GM12875 (cell line): ENCODE results near the gene RPL23.

ENCODE experiments used
- H3K4me3 ChIP-seq: one replicate; pipeline ENCODE4 v1.5.1; 2011; ENCODE audit warnings: low read depth, low read length, control low read depth
- TF ChIP-seq, protein P1 (sequence below): IDR thresholded peaks from 2 replicates; pipeline ENCODE4 v1.5.1; 2011; ENCODE audit warnings: low read depth, mild to moderate bottlenecking, control low read depth, inconsistent platforms, low read length, moderate library complexity, borderline replicate concordance; ENCODE audit not compliant: insufficient read depth

RPL23 gene

GRCh38 chr17:38897176-38897575 is 43.7 kb upstream of the RPL23 start:
- no peak overlapping the region for H3K4me3 ChIP-seq

DNA sequence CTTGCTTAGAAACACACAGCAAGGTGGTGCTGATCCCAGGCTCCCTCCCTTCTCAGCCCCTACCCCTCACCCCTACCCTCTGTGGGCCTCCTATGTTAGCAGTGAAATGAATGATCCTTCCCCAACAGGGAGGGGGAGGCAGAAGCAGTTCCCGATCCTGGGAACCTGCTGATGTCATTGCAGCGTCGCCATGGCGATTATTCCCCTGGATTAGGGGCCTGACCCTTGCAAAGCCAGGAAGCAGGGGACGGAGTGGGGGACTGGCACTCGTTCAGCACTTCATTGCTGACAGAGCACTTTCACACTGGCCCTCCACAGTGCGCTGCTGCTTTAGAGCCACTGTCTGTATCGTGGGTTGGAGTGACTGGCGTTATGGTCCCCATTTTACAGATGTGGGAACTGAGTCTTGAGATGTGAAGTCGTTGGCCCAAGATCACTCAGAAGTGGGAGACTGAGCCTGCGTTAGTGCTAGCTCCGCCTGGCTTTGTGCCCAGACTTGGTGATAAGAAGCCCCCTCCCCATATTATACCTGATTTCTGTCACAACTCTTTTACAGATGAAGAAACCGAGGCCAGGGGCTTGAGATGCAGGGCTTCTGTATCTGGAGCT is 42.9 kb upstream of the RPL23 start:
- TF ChIP-seq, protein P1, sequence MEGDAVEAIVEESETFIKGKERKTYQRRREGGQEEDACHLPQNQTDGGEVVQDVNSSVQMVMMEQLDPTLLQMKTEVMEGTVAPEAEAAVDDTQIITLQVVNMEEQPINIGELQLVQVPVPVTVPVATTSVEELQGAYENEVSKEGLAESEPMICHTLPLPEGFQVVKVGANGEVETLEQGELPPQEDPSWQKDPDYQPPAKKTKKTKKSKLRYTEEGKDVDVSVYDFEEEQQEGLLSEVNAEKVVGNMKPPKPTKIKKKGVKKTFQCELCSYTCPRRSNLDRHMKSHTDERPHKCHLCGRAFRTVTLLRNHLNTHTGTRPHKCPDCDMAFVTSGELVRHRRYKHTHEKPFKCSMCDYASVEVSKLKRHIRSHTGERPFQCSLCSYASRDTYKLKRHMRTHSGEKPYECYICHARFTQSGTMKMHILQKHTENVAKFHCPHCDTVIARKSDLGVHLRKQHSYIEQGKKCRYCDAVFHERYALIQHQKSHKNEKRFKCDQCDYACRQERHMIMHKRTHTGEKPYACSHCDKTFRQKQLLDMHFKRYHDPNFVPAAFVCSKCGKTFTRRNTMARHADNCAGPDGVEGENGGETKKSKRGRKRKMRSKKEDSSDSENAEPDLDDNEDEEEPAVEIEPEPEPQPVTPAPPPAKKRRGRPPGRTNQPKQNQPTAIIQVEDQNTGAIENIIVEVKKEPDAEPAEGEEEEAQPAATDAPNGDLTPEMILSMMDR = no peak
- H3K4me3 ChIP-seq = no peak overlapping the region

More at GRCh38 chr17:38897176-38897575, 43.7 kb upstream of the RPL23 start:
- TF ChIP-seq, protein P1 = no peak

- TF ChIP-seq, protein P1 = no peak
- H3K4me3 ChIP-seq = no peak overlapping the region
Observed at GRCh38 chr17:38894276-38894675, 40.8 kb upstream of the RPL23 start.

DNA sequence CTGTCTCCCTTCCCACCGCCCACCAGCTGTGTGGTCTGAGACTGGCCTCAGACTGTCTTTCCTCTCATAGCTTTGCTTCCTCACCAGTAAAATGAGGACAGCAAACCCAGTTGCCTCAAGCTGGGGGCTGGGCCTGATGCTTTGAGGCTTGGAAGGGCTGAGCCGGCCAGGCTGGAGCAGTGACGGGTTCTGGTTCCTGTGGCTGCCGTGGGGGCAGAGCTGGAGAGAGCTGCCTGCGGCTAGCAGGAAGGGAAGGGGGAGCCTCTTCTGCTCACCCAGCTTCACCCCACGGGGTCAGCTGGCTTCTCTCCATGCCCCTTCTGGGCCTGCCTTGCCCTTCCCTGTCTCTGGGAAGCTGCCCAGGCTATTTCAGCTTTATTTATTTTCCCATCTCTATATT is 40.1 kb upstream of the RPL23 start:
- TF ChIP-seq, protein P1 = no peak
- H3K4me3 ChIP-seq = no peak overlapping the region

- H3K4me3 ChIP-seq = no peak overlapping the region
- TF ChIP-seq, protein P1 = no peak
Observed at GRCh38 chr17:38893113-38893512, 39.6 kb upstream of the RPL23 start.

DNA sequence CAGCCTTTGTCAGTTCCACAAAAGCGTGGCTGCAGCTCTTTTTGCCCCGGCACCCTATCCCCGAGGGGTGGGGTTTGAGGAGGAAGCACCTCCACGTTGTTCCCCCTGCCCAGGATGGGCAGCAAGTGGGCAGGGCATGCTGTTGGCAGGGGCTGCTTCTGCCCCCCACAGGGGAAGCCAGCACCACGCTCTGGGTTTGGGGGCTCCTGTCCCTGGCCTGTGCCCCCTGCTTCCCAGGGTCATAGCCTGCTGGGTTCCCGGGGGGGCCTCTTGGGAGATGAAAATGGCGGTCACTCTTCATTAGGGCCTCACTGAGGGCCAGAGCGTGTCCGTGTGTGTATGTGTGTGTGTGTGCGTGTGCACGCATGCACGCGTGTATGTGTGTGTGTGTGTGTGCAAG is 39.1 kb upstream of the RPL23 start:
- TF ChIP-seq, protein P1 = no peak
- no peak overlapping the region for H3K4me3 ChIP-seq

GRCh38 chr17:38892083-38892482 is 38.6 kb upstream of the RPL23 start:
- TF ChIP-seq, protein P1 = no peak
- H3K4me3 ChIP-seq = no peak overlapping the region
